Measurements from ENCODE around the gene ZNF474.

DNA sequence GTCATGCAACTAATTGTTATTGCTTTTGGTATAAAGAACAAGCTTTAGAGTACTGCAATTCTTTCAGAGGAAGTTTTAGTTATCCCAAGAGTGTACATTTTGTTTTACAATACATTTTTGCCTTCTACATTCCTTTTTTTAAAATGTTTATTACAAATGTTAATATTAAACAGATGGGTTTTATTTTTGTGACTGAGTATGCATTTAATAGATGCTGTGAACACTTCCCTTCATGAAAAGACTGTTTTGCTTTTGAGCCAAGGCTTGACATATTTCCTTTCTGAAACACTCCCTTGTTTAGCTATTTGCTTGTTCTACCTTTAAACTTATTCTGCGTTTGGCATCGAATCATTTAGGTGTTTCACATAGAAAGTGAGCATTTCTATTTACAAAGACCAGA is 14.8 kb upstream of the ZNF474 start:
- TF ChIP-seq POLR2A (IDR thresholded peaks at IDR 0.05) (no peak), CTCF (IDR thresholded peaks at IDR 0.05) (no peak)

All from body of pancreas (tissue), 4 donors.